ENCODE results near the gene HSPA12B. TPM values are rescaled to one million over a fixed set of nuclear protein-coding genes. Genes with fewer than 3 reads are reported as not detected.

HSPA12B gene
- total and polyA plus RNA-seq, 2 of the 13 experiments (the other 11 are each of a cell fraction or from before 2014, with no cell fraction given), result 0.01 TPM; not detected in 1

DNA sequence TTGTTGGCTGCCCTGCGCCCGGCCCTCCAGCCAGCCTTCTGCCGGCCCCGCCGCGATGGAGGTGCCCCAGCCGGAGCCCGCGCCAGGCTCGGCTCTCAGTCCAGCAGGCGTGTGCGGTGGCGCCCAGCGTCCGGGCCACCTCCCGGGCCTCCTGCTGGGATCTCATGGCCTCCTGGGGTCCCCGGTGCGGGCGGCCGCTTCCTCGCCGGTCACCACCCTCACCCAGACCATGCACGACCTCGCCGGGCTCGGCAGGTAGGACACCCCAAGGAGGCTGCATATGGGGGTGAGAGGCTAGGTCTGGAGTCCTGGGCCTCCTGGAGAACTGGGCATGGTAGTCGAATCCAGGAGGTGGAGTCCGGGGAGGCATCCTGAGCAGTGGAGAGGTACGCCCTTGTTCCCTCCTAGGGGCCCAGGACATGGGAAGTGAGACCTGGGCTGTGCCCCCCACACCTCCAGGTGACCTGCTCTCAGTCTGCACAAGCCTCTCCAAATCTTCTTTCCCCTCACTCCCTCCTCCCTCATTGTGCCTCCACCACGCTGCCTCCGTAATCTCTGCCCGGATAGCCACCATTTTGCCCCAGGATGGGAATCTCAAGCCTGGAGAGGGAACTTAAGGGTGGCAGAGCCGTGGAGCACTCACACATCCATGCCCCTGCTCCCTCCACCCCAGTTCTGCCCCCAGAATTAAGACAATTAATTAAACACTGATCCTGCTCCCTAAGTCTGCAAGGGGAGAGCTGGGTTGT is 64.2 kb downstream of the HSPA12B start (continued):
- TF ChIP-seq, protein P1, sequence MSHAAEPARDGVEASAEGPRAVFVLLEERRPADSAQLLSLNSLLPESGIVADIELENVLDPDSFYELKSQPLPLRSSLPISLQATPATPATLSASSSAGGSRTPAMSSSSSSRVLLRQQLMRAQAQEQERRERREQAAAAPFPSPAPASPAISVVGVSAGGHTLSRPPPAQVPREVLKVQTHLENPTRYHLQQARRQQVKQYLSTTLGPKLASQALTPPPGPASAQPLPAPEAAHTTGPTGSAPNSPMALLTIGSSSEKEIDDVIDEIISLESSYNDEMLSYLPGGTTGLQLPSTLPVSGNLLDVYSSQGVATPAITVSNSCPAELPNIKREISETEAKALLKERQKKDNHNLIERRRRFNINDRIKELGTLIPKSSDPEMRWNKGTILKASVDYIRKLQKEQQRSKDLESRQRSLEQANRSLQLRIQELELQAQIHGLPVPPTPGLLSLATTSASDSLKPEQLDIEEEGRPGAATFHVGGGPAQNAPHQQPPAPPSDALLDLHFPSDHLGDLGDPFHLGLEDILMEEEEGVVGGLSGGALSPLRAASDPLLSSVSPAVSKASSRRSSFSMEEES (CRISPR knock-in tag; IDR thresholded peaks at IDR 0.05), result no peak
- TF ChIP-seq RARA (CRISPR knock-in tag; IDR thresholded peaks at IDR 0.05), result no peak
- no peak for TF ChIP-seq ZBTB3 (CRISPR knock-in tag; IDR thresholded peaks at IDR 0.05; ENCODE audit: borderline replicate concordance, low read depth)
- TF ChIP-seq, protein P2, sequence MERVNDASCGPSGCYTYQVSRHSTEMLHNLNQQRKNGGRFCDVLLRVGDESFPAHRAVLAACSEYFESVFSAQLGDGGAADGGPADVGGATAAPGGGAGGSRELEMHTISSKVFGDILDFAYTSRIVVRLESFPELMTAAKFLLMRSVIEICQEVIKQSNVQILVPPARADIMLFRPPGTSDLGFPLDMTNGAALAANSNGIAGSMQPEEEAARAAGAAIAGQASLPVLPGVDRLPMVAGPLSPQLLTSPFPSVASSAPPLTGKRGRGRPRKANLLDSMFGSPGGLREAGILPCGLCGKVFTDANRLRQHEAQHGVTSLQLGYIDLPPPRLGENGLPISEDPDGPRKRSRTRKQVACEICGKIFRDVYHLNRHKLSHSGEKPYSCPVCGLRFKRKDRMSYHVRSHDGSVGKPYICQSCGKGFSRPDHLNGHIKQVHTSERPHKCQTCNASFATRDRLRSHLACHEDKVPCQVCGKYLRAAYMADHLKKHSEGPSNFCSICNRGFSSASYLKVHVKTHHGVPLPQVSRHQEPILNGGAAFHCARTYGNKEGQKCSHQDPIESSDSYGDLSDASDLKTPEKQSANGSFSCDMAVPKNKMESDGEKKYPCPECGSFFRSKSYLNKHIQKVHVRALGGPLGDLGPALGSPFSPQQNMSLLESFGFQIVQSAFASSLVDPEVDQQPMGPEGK (CRISPR knock-in tag; IDR thresholded peaks at IDR 0.05), result no peak
- TF ChIP-seq FOXK1 (CRISPR knock-in tag; IDR thresholded peaks at IDR 0.05; ENCODE audit: borderline replicate concordance, low read depth), result no peak
- TF ChIP-seq, protein P3, sequence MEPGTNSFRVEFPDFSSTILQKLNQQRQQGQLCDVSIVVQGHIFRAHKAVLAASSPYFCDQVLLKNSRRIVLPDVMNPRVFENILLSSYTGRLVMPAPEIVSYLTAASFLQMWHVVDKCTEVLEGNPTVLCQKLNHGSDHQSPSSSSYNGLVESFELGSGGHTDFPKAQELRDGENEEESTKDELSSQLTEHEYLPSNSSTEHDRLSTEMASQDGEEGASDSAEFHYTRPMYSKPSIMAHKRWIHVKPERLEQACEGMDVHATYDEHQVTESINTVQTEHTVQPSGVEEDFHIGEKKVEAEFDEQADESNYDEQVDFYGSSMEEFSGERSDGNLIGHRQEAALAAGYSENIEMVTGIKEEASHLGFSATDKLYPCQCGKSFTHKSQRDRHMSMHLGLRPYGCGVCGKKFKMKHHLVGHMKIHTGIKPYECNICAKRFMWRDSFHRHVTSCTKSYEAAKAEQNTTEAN (CRISPR knock-in tag; conservative IDR thresholded peaks at IDR 0.05), result no peak
- TF ChIP-seq, protein P4, sequence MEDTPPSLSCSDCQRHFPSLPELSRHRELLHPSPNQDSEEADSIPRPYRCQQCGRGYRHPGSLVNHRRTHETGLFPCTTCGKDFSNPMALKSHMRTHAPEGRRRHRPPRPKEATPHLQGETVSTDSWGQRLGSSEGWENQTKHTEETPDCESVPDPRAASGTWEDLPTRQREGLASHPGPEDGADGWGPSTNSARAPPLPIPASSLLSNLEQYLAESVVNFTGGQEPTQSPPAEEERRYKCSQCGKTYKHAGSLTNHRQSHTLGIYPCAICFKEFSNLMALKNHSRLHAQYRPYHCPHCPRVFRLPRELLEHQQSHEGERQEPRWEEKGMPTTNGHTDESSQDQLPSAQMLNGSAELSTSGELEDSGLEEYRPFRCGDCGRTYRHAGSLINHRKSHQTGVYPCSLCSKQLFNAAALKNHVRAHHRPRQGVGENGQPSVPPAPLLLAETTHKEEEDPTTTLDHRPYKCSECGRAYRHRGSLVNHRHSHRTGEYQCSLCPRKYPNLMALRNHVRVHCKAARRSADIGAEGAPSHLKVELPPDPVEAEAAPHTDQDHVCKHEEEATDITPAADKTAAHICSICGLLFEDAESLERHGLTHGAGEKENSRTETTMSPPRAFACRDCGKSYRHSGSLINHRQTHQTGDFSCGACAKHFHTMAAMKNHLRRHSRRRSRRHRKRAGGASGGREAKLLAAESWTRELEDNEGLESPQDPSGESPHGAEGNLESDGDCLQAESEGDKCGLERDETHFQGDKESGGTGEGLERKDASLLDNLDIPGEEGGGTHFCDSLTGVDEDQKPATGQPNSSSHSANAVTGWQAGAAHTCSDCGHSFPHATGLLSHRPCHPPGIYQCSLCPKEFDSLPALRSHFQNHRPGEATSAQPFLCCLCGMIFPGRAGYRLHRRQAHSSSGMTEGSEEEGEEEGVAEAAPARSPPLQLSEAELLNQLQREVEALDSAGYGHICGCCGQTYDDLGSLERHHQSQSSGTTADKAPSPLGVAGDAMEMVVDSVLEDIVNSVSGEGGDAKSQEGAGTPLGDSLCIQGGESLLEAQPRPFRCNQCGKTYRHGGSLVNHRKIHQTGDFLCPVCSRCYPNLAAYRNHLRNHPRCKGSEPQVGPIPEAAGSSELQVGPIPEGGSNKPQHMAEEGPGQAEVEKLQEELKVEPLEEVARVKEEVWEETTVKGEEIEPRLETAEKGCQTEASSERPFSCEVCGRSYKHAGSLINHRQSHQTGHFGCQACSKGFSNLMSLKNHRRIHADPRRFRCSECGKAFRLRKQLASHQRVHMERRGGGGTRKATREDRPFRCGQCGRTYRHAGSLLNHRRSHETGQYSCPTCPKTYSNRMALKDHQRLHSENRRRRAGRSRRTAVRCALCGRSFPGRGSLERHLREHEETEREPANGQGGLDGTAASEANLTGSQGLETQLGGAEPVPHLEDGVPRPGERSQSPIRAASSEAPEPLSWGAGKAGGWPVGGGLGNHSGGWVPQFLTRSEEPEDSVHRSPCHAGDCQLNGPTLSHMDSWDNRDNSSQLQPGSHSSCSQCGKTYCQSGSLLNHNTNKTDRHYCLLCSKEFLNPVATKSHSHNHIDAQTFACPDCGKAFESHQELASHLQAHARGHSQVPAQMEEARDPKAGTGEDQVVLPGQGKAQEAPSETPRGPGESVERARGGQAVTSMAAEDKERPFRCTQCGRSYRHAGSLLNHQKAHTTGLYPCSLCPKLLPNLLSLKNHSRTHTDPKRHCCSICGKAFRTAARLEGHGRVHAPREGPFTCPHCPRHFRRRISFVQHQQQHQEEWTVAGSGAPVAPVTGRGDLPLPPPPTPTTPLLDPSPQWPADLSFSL (CRISPR knock-in tag; IDR thresholded peaks at IDR 0.05), result no peak
- no peak for TF ChIP-seq SETDB1 (CRISPR knock-in tag; IDR thresholded peaks at IDR 0.05; ENCODE audit: borderline replicate concordance)
- peak; percentile 88 for TF ChIP-seq ZNF121 (CRISPR knock-in tag; IDR thresholded peaks at IDR 0.05)
- no peak for TF ChIP-seq SMAD1 (CRISPR knock-in tag; IDR thresholded peaks at IDR 0.05; ENCODE audit: borderline replicate concordance, low read depth)
- TF ChIP-seq, protein P5, sequence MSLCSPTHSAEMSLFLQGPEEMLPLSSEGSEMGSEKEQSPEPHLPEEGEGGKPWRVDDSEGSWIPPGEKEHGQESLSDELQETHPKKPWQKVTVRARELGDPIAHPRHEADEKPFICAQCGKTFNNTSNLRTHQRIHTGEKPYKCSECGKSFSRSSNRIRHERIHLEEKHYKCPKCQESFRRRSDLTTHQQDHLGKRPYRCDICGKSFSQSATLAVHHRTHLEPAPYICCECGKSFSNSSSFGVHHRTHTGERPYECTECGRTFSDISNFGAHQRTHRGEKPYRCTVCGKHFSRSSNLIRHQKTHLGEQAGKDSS (CRISPR knock-in tag; IDR thresholded peaks at IDR 0.05; ENCODE audit: borderline replicate concordance, low read depth), result no peak
- TF ChIP-seq, protein P6, sequence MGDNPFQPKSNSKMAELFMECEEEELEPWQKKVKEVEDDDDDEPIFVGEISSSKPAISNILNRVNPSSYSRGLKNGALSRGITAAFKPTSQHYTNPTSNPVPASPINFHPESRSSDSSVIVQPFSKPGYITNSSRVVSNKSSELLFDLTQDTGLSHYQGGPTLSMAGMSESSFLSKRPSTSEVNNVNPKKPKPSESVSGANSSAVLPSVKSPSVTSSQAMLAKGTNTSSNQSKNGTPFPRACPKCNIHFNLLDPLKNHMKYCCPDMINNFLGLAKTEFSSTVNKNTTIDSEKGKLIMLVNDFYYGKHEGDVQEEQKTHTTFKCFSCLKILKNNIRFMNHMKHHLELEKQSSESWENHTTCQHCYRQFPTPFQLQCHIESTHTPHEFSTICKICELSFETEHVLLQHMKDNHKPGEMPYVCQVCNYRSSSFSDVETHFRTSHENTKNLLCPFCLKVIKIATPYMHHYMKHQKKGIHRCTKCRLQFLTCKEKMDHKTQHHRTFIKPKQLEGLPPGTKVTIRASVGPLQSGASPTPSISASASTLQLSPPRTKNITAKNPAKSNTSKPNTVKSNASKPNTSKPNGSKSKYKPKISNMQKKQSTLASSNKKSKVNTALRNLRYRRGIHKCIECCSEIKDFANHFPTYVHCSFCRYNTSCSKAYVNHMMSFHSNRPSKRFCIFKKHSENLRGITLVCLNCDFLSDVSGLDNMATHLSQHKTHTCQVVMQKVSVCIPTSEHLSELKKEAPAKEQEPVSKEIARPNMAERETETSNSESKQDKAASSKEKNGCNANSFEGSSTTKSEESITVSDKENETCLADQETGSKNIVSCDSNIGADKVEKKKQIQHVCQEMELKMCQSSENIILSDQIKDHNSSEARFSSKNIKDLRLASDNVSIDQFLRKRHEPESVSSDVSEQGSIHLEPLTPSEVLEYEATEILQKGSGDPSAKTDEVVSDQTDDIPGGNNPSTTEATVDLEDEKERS (CRISPR knock-in tag; IDR thresholded peaks at IDR 0.05), result peak; percentile 51; the same call in 1 of the 2 replicates

All from HepG2 (cell line).